ENCODE measurements around the gene SEMA6A.

- TF ChIP-seq, protein P1, sequence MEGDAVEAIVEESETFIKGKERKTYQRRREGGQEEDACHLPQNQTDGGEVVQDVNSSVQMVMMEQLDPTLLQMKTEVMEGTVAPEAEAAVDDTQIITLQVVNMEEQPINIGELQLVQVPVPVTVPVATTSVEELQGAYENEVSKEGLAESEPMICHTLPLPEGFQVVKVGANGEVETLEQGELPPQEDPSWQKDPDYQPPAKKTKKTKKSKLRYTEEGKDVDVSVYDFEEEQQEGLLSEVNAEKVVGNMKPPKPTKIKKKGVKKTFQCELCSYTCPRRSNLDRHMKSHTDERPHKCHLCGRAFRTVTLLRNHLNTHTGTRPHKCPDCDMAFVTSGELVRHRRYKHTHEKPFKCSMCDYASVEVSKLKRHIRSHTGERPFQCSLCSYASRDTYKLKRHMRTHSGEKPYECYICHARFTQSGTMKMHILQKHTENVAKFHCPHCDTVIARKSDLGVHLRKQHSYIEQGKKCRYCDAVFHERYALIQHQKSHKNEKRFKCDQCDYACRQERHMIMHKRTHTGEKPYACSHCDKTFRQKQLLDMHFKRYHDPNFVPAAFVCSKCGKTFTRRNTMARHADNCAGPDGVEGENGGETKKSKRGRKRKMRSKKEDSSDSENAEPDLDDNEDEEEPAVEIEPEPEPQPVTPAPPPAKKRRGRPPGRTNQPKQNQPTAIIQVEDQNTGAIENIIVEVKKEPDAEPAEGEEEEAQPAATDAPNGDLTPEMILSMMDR (IDR thresholded peaks at IDR 0.05) = no peak
- no peak for TF ChIP-seq EP300 (IDR thresholded peaks at IDR 0.05; ENCODE audit: low read depth)
- no peak for TF ChIP-seq POLR2AphosphoS5 (IDR thresholded peaks at IDR 0.05)
- no peak for TF ChIP-seq POLR2A (IDR thresholded peaks at IDR 0.05)
Observed at GRCh38 chr5:116563736-116564308, 10.8 kb downstream of the SEMA6A start.

All from transverse colon (tissue), 4 donors.